Measurements from ENCODE around the gene UBR4. TPM values are rescaled to one million over a fixed set of nuclear protein-coding genes. Genes with fewer than 3 reads are reported as not detected.
A peak's percentile ranks its signal among the peaks of the same experiment; 100 is the strongest.

The UBR4 gene
- total RNA-seq, 2 donors from 2014 or later, result 209 to 275 TPM

DNA sequence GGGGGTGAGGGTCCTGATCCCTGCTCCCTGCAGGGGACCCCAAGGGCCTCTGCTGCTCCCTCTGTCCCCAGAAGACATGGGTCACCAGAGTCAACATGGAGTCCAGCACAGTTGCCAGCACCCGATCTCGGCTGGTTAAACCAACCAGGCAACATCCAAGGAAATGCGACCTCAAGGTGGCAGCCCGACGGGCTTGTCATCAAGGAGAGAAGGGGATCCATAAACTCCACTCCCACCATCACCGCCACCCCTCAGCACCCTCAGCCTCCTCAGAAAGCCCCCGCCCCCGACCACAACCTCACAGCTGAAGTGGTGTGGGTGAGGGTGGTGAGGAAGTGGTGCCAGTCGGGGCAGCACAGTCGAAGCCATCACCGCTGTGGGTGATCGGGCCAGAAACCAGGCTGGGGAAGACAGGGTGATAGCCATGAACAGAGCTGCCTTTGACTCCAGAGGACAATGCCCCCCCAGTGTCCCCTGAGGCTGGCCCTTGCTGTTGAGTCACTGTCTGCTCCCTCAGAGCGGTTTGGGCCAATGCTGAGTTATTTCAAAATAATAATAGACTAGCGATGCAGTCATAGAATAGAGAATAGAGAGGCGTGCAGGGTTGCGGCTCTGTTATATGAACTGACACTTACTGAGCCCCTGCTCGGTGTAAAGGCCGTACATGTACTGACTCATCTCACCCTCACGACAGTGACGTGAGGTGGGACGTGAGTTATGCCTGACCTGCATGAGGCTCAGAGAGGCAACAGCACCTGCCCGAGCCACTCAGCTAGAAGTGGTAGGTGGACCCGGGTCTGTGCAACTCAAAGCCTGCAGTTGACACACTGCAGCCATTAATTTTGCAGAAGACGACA, 164.9 kb downstream of the UBR4 start:
- Mint-ChIP-seq H3K4me3 (peak overlapping the region; percentile 44), H3K27me3 (peaks cover 17 to 30% of the 10 kb centered on the region in 2 donors)
- DNase-seq (ENCODE audit: low spot score), result peak; percentile 56

DNA sequence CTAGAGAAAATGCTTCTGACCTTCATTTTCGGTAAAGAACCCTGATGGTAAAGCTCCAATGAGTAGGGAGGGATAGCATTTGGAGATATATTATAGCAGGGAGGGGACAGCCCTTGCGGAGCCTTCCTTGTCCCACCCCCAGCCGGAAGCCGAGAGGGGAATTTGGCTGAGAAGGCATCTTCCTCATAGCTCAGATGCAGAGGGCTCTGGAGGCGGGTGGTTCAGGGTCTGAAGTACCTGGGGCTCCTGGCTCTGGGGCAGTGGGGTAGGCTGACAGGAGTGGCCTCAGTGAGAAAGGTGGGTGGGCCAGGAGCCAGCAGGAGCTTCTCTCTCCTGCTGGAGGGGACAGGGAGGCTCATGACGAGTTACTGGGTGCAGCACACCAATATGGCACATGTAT, 165.6 kb downstream of the UBR4 start:
- DNase-seq (ENCODE audit: low spot score) (peak; percentile 22), ATAC-seq (no peak)
- no peaks in the 10 kb centered on the region for H3K36me3 Mint-ChIP-seq
- H3K27me3 Mint-ChIP-seq, result peaks cover 23 to 32% of the 10 kb centered on the region in 2 donors
- H3K27ac Mint-ChIP-seq, result no peak overlapping the region
- no peak overlapping the region for H3K4me3 Mint-ChIP-seq
- no peaks in the 10 kb centered on the region for H3K9me3 Mint-ChIP-seq
- H3K4me1 Mint-ChIP-seq (ENCODE audit: low read depth in 2 of 2), result peaks cover 6 to 7% of the 10 kb centered on the region in 2 donors

More for the DNA sequence above, 164.9 kb downstream of the UBR4 start:
- Mint-ChIP-seq H3K27ac (no peak overlapping the region), H3K4me1 (ENCODE audit: low read depth in 2 of 2) (peaks cover 6 to 7% of the 10 kb centered on the region in 2 donors), H3K9me3 (no peaks in the 10 kb centered on the region), H3K36me3 (no peaks in the 10 kb centered on the region)
- peak; percentile 66 to 82 for ATAC-seq

DNA sequence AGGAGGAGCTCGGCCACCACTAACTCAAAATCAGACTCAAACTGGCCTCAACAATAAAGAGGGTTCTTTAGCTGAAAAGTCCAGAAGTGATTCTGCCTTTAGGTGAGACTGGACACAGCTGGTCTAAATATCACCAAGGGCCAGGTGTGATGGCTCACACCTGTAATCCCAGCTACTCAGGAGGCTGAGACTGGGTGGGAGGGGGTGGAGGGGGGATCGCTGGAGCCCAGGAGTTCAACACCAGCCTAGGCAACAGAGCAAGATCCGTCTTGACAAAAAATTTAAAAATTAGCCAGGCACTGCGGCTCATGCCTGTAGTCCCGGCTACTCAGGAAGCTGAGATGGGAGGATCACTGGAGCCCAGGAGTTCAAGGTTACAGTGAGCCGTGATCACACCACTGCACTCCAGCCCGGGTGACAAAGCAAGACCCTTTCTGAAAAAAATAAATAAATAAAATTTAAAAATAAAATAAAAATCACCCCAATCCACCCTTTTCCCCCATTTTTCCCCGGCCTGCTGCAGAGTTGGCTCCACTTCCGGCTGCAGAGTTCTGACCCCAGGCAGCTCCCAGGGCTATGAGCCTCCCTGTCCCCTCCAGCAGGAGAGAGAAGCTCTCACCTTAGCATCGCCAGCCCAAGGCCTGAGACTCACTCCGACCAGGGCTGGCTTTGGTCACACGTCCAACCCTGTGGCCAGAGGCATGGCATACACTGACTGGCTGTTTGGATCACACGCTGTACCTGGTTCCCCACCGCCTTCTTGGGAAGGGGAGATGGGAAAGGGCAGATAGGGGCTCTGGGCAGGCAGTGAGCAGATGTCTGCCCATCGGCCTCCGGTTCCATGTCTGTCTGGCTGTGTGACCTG, 166.3 kb downstream of the UBR4 start:
- Mint-ChIP-seq H3K27me3 (peaks cover 29 to 31% of the 10 kb centered on the region in 2 donors), H3K4me3 (no peak overlapping the region), H3K9me3 (no peaks in the 10 kb centered on the region), H3K4me1 (ENCODE audit: low read depth in 2 of 2) (peaks cover 6 to 7% of the 10 kb centered on the region in 2 donors), H3K36me3 (no peaks in the 10 kb centered on the region), H3K27ac (no peak overlapping the region)
- DNase-seq (ENCODE audit: low spot score) (peak; percentile 22), ATAC-seq (no peak)

DNA sequence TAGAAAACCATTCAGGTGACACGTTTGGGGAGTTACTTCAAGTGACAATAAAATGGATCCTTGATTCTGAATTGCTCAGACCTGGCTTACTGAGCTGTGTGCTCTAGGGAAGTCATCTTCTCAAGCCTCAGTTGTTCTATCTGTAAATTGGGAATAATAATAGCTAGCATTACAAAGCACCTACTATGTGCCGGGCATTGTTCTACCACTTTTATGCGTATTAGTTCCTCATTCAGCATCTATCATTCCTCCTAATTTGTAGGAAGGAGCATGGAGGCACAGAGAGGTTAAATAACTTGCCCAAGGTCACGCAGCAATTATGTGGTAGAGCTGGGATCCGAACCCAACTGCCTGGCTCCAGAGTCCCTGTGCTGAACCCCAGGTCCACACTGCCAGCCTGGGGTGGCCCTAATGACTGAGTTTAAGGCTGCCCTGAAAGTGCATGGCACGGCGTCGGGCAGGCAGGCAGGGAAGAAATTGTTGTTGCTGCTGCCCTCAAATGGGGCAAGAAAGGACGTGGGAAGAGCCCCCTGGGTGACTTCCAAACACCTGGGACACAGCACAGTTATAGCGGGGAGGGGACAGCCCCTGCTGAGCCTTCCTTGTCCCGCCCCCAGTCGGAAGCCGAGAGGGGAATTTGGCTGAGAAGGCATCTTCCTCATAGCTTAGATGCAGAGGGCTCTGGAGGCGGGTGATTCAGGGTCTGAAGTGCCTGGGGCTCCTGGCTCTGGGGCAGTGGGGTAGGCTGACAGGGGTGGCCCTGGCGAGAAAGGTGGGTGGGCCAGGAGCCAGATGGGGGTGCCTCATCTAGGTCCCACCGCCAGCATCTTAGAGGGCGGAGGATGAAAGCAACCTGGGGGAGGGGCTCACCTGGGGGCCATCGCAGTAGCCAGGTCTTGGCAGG, 167.1 kb downstream of the UBR4 start:
- Mint-ChIP-seq H3K4me3 (no peak overlapping the region), H3K36me3 (no peaks in the 10 kb centered on the region), H3K27me3 (peaks cover 24 to 28% of the 10 kb centered on the region in 2 donors), H3K9me3 (no peaks in the 10 kb centered on the region), H3K27ac (no peak overlapping the region), H3K4me1 (ENCODE audit: low read depth in 2 of 2) (peaks cover 6 to 7% of the 10 kb centered on the region in 2 donors)
- DNase-seq (ENCODE audit: low spot score) (peak; percentile 29), ATAC-seq (no peak)

DNA sequence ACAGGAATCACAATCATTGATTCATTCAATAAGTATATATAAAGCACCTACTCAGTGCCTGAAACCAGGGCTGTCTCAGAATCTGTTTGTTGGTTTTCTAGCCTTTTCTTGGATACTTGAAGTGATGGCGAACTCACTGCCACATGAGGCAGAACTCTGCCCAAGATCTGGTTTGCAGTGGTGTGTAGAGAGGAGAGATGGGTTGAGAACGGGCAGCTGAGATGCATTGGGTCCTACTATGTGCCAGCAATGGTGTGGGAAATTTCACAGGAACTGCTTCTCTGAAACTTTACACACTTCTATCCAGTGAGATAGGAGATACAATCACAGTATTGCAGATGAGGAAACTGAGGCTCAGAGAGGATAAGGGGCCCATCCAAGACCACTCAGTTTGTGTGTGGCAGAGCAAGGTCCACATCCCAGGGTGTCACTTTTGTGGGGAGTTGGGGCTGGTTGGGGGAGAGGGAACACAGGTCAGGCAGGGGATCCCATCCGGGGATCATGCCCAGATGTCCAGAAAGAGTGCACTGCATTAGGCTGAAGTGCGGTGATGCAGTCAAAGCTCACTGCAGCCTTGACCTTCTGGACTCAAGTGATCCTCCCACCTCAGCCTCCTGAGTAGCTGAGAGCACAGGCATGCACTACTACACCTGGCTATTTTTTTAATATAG, 169.9 kb downstream of the UBR4 start:
- ATAC-seq (no peak), DNase-seq (ENCODE audit: low spot score) (peak; percentile 18)
- no peaks in the 10 kb centered on the region for H3K9me3 Mint-ChIP-seq
- H3K4me1 Mint-ChIP-seq (ENCODE audit: low read depth in 2 of 2), result peaks cover under 1 to 1% of the 10 kb centered on the region in 2 donors
- H3K27me3 Mint-ChIP-seq, result peaks cover 26 to 31% of the 10 kb centered on the region in 2 donors
- no peaks in the 10 kb centered on the region for H3K36me3 Mint-ChIP-seq
- no peak overlapping the region for H3K4me3 Mint-ChIP-seq
- no peak overlapping the region for H3K27ac Mint-ChIP-seq

DNA sequence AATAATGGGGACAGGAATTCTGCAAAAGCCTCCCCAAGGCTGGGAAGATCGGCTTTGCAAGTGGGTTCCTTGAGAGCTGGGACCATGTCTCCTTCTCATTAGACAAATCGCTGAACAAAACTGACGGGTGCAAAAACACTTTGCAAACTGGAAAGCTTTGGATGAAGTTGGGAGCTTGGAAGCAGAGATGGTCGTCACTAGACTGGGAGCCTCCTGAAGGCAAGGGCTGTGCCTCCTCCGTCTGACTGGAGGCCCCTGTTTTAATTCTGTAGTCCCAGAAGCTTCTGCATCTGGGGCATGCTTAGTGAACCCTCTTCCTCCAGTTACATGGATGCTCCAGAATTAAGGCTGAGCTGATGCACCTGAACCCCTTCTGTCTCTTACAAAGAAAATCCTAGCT, 171.3 kb downstream of the UBR4 start:
- DNase-seq (ENCODE audit: low spot score) (peak; percentile 13), ATAC-seq (no peak)
- Mint-ChIP-seq H3K4me3 (no peak overlapping the region), H3K27me3 (peaks cover 22 to 31% of the 10 kb centered on the region in 2 donors), H3K4me1 (ENCODE audit: low read depth in 2 of 2) (no peaks in the 10 kb centered on the region), H3K9me3 (no peaks in the 10 kb centered on the region), H3K36me3 (no peaks in the 10 kb centered on the region), H3K27ac (no peak overlapping the region)

DNA sequence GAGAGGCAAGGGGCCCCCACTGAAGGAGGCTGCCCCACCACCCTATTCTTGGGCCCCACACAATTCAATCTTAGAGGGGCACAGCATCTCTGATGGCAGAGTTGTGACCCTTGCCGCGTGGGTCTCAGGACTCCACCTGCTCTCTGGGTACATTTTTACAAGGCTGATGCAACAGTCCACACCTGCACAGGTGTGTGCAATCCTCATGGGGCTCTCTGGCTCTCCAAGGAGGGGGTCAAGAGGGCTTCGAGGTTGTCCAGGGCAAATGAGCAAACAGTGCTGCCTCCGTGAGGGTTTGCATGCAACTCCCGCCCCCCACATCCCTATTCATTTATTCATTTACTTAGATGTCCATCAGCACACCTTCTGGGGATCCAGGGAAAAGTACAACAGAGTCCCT, 172.0 kb downstream of the UBR4 start:
- DNase-seq (ENCODE audit: low spot score) (peak; percentile 28), ATAC-seq (no peak)
- H3K4me3 Mint-ChIP-seq, result no peak overlapping the region
- H3K4me1 Mint-ChIP-seq (ENCODE audit: low read depth in 2 of 2), result no peaks in the 10 kb centered on the region
- peaks cover 27 to 31% of the 10 kb centered on the region in 2 donors for H3K27me3 Mint-ChIP-seq
- no peaks in the 10 kb centered on the region for H3K36me3 Mint-ChIP-seq
- no peaks in the 10 kb centered on the region for H3K9me3 Mint-ChIP-seq
- no peak overlapping the region for H3K27ac Mint-ChIP-seq

DNA sequence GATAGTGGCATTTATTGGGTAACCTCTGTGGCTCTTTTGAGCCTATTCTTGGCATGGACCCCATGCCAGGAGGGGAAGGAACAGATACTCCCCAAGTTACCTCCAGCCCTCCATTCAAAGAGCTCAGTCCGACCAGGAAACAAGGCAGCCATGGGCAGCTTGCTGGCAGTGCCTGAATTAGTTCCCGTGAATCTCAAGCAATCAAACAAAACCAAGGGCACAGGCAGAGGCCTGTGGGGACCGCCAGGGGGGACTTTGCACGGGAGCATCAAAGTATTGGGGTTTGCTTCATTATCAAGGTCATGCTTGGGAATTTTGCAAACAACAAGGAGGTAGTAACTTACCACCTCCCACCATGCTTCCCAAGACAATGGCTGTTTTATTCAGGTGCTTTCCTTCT, 172.4 kb downstream of the UBR4 start:
- DNase-seq (ENCODE audit: low spot score), result peak; percentile 41
- H3K27ac Mint-ChIP-seq, result no peak overlapping the region
- no peak overlapping the region for H3K4me3 Mint-ChIP-seq
- ATAC-seq, result no peak
- peaks cover 24 to 31% of the 10 kb centered on the region in 2 donors for H3K27me3 Mint-ChIP-seq
- no peaks in the 10 kb centered on the region for H3K4me1 Mint-ChIP-seq (ENCODE audit: low read depth in 2 of 2)
- no peaks in the 10 kb centered on the region for H3K36me3 Mint-ChIP-seq
- no peaks in the 10 kb centered on the region for H3K9me3 Mint-ChIP-seq

DNA sequence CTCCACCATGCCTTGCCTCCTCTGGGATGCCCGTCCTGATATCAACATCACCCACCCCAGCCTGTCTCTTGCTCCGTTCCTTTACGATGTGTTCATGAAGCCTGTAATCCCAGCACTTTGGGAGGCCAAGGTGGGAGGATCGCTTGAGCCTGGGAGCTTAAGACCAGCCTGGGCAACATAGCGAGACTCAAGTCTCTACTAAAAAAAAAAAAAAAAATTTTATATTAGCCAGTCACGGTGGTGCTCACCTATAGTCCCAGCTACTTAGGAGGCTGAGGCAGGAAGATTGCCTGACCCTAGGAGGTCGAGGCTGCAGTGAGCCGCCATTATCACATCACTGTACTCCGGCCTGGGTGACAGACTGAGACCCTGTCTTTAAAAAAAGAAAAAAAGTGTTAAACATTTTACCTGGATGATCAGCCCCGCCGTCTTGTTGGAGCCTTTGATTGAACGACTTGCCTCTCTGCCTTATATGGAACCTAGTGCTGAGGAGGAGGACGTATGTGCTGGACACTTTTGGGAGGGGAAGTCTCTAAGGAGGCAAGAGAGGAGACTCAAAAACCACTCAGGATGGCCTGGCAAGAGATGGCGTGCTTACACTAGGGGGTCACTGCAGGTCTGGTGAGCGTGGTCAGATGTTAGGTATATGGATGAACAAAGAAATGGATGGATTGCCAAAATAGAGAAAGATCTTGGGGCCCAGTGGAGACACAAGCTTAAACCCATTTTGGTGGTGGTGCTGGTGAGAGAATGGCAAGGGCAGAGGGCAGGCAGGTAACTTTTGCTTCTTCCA, 173.1 kb downstream of the UBR4 start:
- ATAC-seq, result no peak
- H3K4me1 Mint-ChIP-seq (ENCODE audit: low read depth in 2 of 2), result no peaks in the 10 kb centered on the region
- H3K9me3 Mint-ChIP-seq, result no peaks in the 10 kb centered on the region
- H3K4me3 Mint-ChIP-seq, result no peak overlapping the region
- no peaks in the 10 kb centered on the region for H3K36me3 Mint-ChIP-seq
- peaks cover 24 to 31% of the 10 kb centered on the region in 2 donors for H3K27me3 Mint-ChIP-seq
- peak; percentile 40 for DNase-seq (ENCODE audit: low spot score)
- H3K27ac Mint-ChIP-seq, result no peak overlapping the region

DNA sequence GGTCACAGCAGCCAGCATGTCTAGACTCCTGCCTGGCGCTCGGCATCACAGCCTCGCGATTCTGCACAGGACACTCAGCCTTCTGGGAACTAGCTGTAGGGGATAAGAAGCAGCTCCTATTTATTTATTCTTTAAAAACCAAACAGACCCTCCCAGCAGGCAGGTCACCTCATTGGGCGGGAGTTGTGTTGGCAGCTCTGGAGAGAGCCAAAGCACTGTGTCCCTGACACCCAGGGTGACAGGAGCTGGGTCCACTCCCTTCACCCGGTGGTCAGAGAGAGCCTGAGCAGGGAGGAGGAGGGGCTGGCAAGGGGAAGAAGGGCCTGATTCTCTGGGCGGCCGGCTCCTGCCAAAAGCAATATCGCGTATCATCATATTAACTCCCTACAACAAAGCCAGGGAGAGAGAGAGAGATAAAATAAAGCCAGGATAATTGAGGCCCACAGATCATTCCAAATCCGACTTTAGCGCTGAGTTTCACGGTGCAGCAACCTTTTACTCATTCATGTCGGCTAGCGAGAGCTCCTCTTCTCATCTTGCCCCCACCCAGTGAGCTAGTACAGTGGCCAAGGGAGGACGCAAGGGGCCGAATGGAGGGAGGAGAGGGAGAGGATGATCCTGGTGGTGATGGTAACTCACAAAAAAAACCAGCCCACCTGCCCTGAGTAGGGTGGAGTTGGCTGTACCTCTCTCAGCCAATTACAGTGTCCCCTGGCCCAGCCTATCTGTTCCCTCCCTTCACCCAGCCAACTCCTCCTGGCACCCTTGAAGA, 173.8 kb downstream of the UBR4 start:
- Mint-ChIP-seq H3K36me3 (no peaks in the 10 kb centered on the region), H3K27me3 (peaks cover 20 to 28% of the 10 kb centered on the region in 2 donors), H3K9me3 (no peaks in the 10 kb centered on the region), H3K4me3 (no peak overlapping the region), H3K4me1 (ENCODE audit: low read depth in 2 of 2) (no peaks in the 10 kb centered on the region), H3K27ac (no peak overlapping the region)
- DNase-seq (ENCODE audit: low spot score), result peak; percentile 49
- ATAC-seq, result no peak

DNA sequence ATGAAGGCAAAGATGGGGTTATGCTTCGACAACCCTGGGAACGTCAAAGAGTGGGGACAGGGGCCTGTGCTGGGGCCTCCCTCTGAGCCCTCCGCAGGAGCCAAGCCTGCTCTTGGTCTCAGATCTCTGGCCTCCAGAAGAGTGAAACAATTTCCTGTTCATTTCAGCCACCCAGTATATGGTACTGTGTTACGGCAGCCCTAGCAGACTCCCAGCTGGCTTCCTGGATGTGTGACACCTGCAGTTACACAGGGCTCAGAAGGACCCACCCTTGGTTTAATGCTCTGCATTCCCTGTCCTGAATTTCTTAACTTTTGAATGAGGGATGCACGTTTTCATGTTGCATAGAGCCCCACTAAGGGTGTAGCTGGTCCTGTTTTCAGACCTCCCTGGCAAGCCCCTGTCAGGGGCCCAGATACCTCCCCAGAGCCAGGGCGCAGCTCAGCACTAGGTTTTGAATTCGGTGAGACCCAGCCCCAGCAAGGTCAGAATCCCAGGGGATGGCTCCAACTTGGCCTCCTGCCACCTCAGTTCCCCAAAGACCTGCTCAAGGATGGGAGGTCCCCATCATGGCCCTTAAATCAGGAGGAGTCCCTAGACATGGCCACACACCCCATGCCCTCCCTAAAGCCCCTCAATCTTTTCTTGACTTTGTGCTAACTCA, 174.6 kb downstream of the UBR4 start:
- H3K27me3 Mint-ChIP-seq, result peaks cover 16 to 28% of the 10 kb centered on the region in 2 donors
- DNase-seq (ENCODE audit: low spot score) (peak; percentile 39), ATAC-seq (peak in 1 of 2 donors; percentile 26)
- H3K4me1 Mint-ChIP-seq (ENCODE audit: low read depth in 2 of 2), result no peaks in the 10 kb centered on the region
- no peak overlapping the region for H3K4me3 Mint-ChIP-seq
- H3K9me3 Mint-ChIP-seq, result no peaks in the 10 kb centered on the region
- H3K27ac Mint-ChIP-seq, result no peak overlapping the region
- H3K36me3 Mint-ChIP-seq, result no peaks in the 10 kb centered on the region

Data from natural killer cell treated with Interleukin-12 subunit alpha and Interleukin-12 subunit beta and Interleukin-15 and Interleukin-18, amount 100 ng/mL, for 72 hours (primary cell).